Activated CD4-positive, alpha-beta T cell treated with anti-CD3 and anti-CD28 coated beads, Interleukin-2, amount 10 ng/mL, durations not matched to agents 7 days and 5 days (primary cell): ENCODE measurements around the gene FAM163B. TPM values are rescaled to one million over a fixed set of nuclear protein-coding genes. Genes with fewer than 3 reads are reported as not detected.

ENCODE experiments used
- CTCF ChIA-PET: fragments of 350-600 bp; sonication (Branson Sonifier 250); formaldehyde crosslinking; loops from one replicate; lab custom pipeline; 2021; ENCODE audit warnings: antibody characterized with exemption; lab: Charles Lee
- POLR2A ChIA-PET: fragments of 350-600 bp; sonication (Branson Sonifier 250); formaldehyde crosslinking; loops from one replicate; lab custom pipeline; 2021; ENCODE audit warnings: antibody characterized with exemption; lab: Charles Lee
- DNase-seq: peaks from one replicate; pipeline ENCODE4 v3.0.0-alpha.2; 2020
- H3K27ac Mint-ChIP-seq: one replicate; pipeline ENCODE4 v1.8.0; 2021; ENCODE audit warnings: mild to moderate bottlenecking, moderate library complexity, mixed read lengths
- H3K27me3 Mint-ChIP-seq: one replicate; pipeline ENCODE4 v1.8.0; 2021; ENCODE audit warnings: mixed read lengths
- H3K36me3 Mint-ChIP-seq: one replicate; pipeline ENCODE4 v1.8.0; 2021; ENCODE audit warnings: low read depth, mixed read lengths
- H3K4me1 Mint-ChIP-seq: one replicate; pipeline ENCODE4 v1.8.0; 2021; ENCODE audit warnings: mixed read lengths
- H3K4me3 Mint-ChIP-seq: one replicate; pipeline ENCODE4 v1.8.0; 2021; ENCODE audit warnings: mild to moderate bottlenecking, moderate library complexity, mixed read lengths
- H3K9me3 Mint-ChIP-seq: one replicate; pipeline ENCODE4 v1.8.0; 2021; ENCODE audit warnings: mixed read lengths
- total RNA-seq, 2 experiments: library from RNA; stranded (reverse); gene quantifications; one replicate each; pipeline ENCODE4 v1.2.3, GENCODE V29; 2021

FAM163B gene
- total RNA-seq, 2 experiments from 2014 or later = not detected

- Mint-ChIP-seq H3K9me3 (no peaks in the 10 kb centered on the region), H3K27ac (no peak overlapping the region), H3K4me1 (peaks cover 4% of the 10 kb centered on the region), H3K36me3 (no peaks in the 10 kb centered on the region), H3K4me3 (no peak overlapping the region), H3K27me3 (no peaks in the 10 kb centered on the region)
- ChIA-PET CTCF (no interaction called here), POLR2A (no interaction called here)
- DNase-seq = no peak
These were observed 51.6 kb downstream of the FAM163B start for GRCh38 chr9:133557581-133557980.

GRCh38 chr9:133556354-133556753 is 52.8 kb downstream of the FAM163B start:
- H3K4me3 Mint-ChIP-seq = no peak overlapping the region
- H3K4me1 Mint-ChIP-seq = peaks cover 4% of the 10 kb centered on the region
- no peaks in the 10 kb centered on the region for H3K36me3 Mint-ChIP-seq
- H3K9me3 Mint-ChIP-seq = no peaks in the 10 kb centered on the region
- H3K27me3 Mint-ChIP-seq = no peaks in the 10 kb centered on the region
- POLR2A ChIA-PET = no interaction called here
- no peak for DNase-seq
- CTCF ChIA-PET = no interaction called here
- H3K27ac Mint-ChIP-seq = no peak overlapping the region

GRCh38 chr9:133554729-133555128 is 54.5 kb downstream of the FAM163B start:
- Mint-ChIP-seq H3K27me3 (no peaks in the 10 kb centered on the region), H3K36me3 (no peaks in the 10 kb centered on the region), H3K4me1 (peaks cover 4% of the 10 kb centered on the region), H3K9me3 (no peaks in the 10 kb centered on the region), H3K27ac (no peak overlapping the region), H3K4me3 (no peak overlapping the region)
- CTCF ChIA-PET = interaction anchor here (0.5 kb wide), 1 partner anchor 342 kb away, joined by 3 read pairs; no protein-coding TSS in a partner anchor
- POLR2A ChIA-PET = no interaction called here
- DNase-seq = no peak

- ChIA-PET POLR2A (no interaction called here), CTCF (no interaction called here)
- H3K36me3 Mint-ChIP-seq = no peaks in the 10 kb centered on the region
- no peak for DNase-seq
- no peaks in the 10 kb centered on the region for H3K27me3 Mint-ChIP-seq
- no peak overlapping the region for H3K27ac Mint-ChIP-seq
- peaks cover 4% of the 10 kb centered on the region for H3K4me1 Mint-ChIP-seq
- H3K4me3 Mint-ChIP-seq = no peak overlapping the region
- no peaks in the 10 kb centered on the region for H3K9me3 Mint-ChIP-seq
These were observed 55.0 kb downstream of the FAM163B start for GRCh38 chr9:133553973-133554713.

- H3K9me3 Mint-ChIP-seq = no peaks in the 10 kb centered on the region
- H3K27me3 Mint-ChIP-seq = no peaks in the 10 kb centered on the region
- ChIA-PET CTCF (no interaction called here), POLR2A (no interaction called here)
- H3K4me1 Mint-ChIP-seq = no peaks in the 10 kb centered on the region
- no peak for DNase-seq
- H3K4me3 Mint-ChIP-seq = no peak overlapping the region
- H3K27ac Mint-ChIP-seq = no peak overlapping the region
- no peaks in the 10 kb centered on the region for H3K36me3 Mint-ChIP-seq
These were observed 56.1 kb downstream of the FAM163B start for GRCh38 chr9:133553123-133553522.

- Mint-ChIP-seq H3K27ac (no peak overlapping the region), H3K27me3 (no peaks in the 10 kb centered on the region), H3K4me3 (no peak overlapping the region), H3K4me1 (no peaks in the 10 kb centered on the region), H3K9me3 (no peaks in the 10 kb centered on the region), H3K36me3 (no peaks in the 10 kb centered on the region)
- no peak for DNase-seq
- ChIA-PET CTCF (no interaction called here), POLR2A (no interaction called here)
These were observed 57.0 kb downstream of the FAM163B start for GRCh38 chr9:133552236-133552635.

GRCh38 chr9:133551446-133551845 is 57.7 kb downstream of the FAM163B start:
- H3K4me1 Mint-ChIP-seq = no peaks in the 10 kb centered on the region
- no peaks in the 10 kb centered on the region for H3K9me3 Mint-ChIP-seq

GRCh38 chr9:133547116-133547515 is 62.1 kb downstream of the FAM163B start:
- Mint-ChIP-seq H3K27ac (no peak overlapping the region), H3K4me1 (no peaks in the 10 kb centered on the region), H3K36me3 (no peaks in the 10 kb centered on the region), H3K9me3 (no peaks in the 10 kb centered on the region), H3K27me3 (no peaks in the 10 kb centered on the region), H3K4me3 (no peak overlapping the region)
- no peak for DNase-seq
- ChIA-PET POLR2A (no interaction called here), CTCF (no interaction called here)

More at GRCh38 chr9:133551446-133551845, 57.7 kb downstream of the FAM163B start:
- no peak for DNase-seq
- Mint-ChIP-seq H3K27ac (no peak overlapping the region), H3K36me3 (no peaks in the 10 kb centered on the region), H3K27me3 (no peaks in the 10 kb centered on the region), H3K4me3 (no peak overlapping the region)
- POLR2A ChIA-PET = no interaction called here
- CTCF ChIA-PET = no interaction called here

- no peaks in the 10 kb centered on the region for H3K36me3 Mint-ChIP-seq
These were observed 62.9 kb downstream of the FAM163B start for GRCh38 chr9:133546287-133546680.

GRCh38 chr9:133545494-133546286 is 63.5 kb downstream of the FAM163B start:
- POLR2A ChIA-PET = no interaction called here
- Mint-ChIP-seq H3K9me3 (no peaks in the 10 kb centered on the region), H3K27ac (no peak overlapping the region), H3K36me3 (no peaks in the 10 kb centered on the region), H3K4me1 (no peaks in the 10 kb centered on the region), H3K27me3 (no peaks in the 10 kb centered on the region), H3K4me3 (no peak overlapping the region)
- no peak for DNase-seq
- CTCF ChIA-PET = no interaction called here

More at GRCh38 chr9:133546287-133546680, 62.9 kb downstream of the FAM163B start:
- DNase-seq = no peak
- ChIA-PET POLR2A (no interaction called here), CTCF (no interaction called here)
- Mint-ChIP-seq H3K9me3 (no peaks in the 10 kb centered on the region), H3K4me1 (no peaks in the 10 kb centered on the region), H3K4me3 (no peak overlapping the region), H3K27me3 (no peaks in the 10 kb centered on the region), H3K27ac (no peak overlapping the region)

- Mint-ChIP-seq H3K36me3 (no peaks in the 10 kb centered on the region), H3K4me3 (no peak overlapping the region), H3K27ac (no peak overlapping the region), H3K9me3 (no peaks in the 10 kb centered on the region), H3K4me1 (no peaks in the 10 kb centered on the region), H3K27me3 (no peaks in the 10 kb centered on the region)
- POLR2A ChIA-PET = no interaction called here
- CTCF ChIA-PET = no interaction called here
- no peak for DNase-seq
These were observed 65.3 kb downstream of the FAM163B start for GRCh38 chr9:133543772-133544467.

- Mint-ChIP-seq H3K4me1 (no peaks in the 10 kb centered on the region), H3K9me3 (no peaks in the 10 kb centered on the region), H3K4me3 (no peak overlapping the region), H3K27me3 (no peaks in the 10 kb centered on the region), H3K27ac (no peak overlapping the region), H3K36me3 (no peaks in the 10 kb centered on the region)
- ChIA-PET CTCF (no interaction called here), POLR2A (no interaction called here)
- no peak for DNase-seq
These were observed 67.2 kb downstream of the FAM163B start for GRCh38 chr9:133542002-133542401.

- ChIA-PET POLR2A (no interaction called here), CTCF (no interaction called here)
- H3K27ac Mint-ChIP-seq = no peak overlapping the region
- peaks cover under 1% of the 10 kb centered on the region for H3K27me3 Mint-ChIP-seq
- no peak for DNase-seq
- no peaks in the 10 kb centered on the region for H3K9me3 Mint-ChIP-seq
- no peaks in the 10 kb centered on the region for H3K4me1 Mint-ChIP-seq
- no peak overlapping the region for H3K4me3 Mint-ChIP-seq
- H3K36me3 Mint-ChIP-seq = no peaks in the 10 kb centered on the region
These were observed 68.5 kb downstream of the FAM163B start for GRCh38 chr9:133540698-133541025.
